K562 (cell line): Measurements from ENCODE around the gene ADSS2. TPM values are rescaled to one million over a fixed set of nuclear protein-coding genes. Genes with fewer than 3 reads are reported as not detected.
A peak's percentile ranks its signal among the peaks of the same experiment; 100 is the strongest.

Source experiments
- CHD2 ChIP-seq: IDR thresholded peaks from 2 replicates; pipeline ENCODE4 v1.6.1; 2011; ENCODE audit warnings: low read depth, low read length
- MAFG ChIP-seq: fragments of 450-650 bp; conservative IDR thresholded peaks from 2 replicates; pipeline ENCODE4 v1.6.1; 2016; ENCODE audit warnings: missing genetic modification characterization, missing compliant biosample characterization
- MBD2 ChIP-seq: sonication (generic); IDR thresholded peaks from 2 replicates; pipeline ENCODE4 v1.6.1; 2016; ENCODE audit warnings: low read depth, borderline replicate concordance
- MCM2 ChIP-seq: fragments of 450-650 bp; IDR thresholded peaks from 2 replicates; pipeline ENCODE4 v1.6.1; 2017; ENCODE audit warnings: low read depth, mild to moderate bottlenecking
- MCM5 ChIP-seq: fragments of 450-650 bp; IDR thresholded peaks from 2 replicates; pipeline ENCODE4 v1.6.1; 2016; ENCODE audit warnings: low read depth
- NCOR1 ChIP-seq: fragments of 450-650 bp; IDR thresholded peaks from 2 replicates; pipeline ENCODE4 v1.6.1; 2016; ENCODE audit warnings: mild to moderate bottlenecking, moderate library complexity
- NELFE ChIP-seq: IDR thresholded peaks from 2 replicates; pipeline ENCODE4 v1.6.1; 2011; ENCODE audit warnings: mild to moderate bottlenecking; ENCODE audit not compliant: insufficient read depth, insufficient read length
- PRPF4 ChIP-seq: fragments of 200-400 bp; formaldehyde crosslinking; IDR thresholded peaks from one replicate; pipeline ENCODE4 v1.6.1; 2017; ENCODE audit warnings: low read length, low read depth, mild to moderate bottlenecking; ENCODE audit not compliant: insufficient read depth, poor library complexity, severe bottlenecking
- RB1 ChIP-seq: fragments of 450-650 bp; IDR thresholded peaks from 2 replicates; pipeline ENCODE4 v1.6.1; 2017; ENCODE audit warnings: low read depth, mild to moderate bottlenecking
- XRCC4 ChIP-seq: IDR thresholded peaks from one replicate; pipeline ENCODE4 v1.6.1; 2011; ENCODE audit not compliant: insufficient read depth, insufficient read length; ENCODE audit errors: extremely low read depth
- ZNF121 ChIP-seq: sonication (generic); formaldehyde crosslinking; conservative IDR thresholded peaks from 2 replicates; pipeline ENCODE4 v1.8.0; 2022; ENCODE audit warnings: missing genetic modification reagents
- ZNF311 ChIP-seq: fragments of 250-450 bp; sonication (Bioruptor Pico); IDR thresholded peaks from 2 replicates; pipeline ENCODE4 v1.4.0; 2020; ENCODE audit warnings: mild to moderate bottlenecking, moderate library complexity
- ZNF699 ChIP-seq: fragments of 250-450 bp; sonication (Bioruptor Pico); IDR thresholded peaks from 2 replicates; pipeline ENCODE4 v1.8.0; 2021; ENCODE audit warnings: mild to moderate bottlenecking, moderate library complexity; ENCODE audit not compliant: insufficient replicate concordance
- polyA plus RNA-seq, 8 experiments: library from polyadenylated mRNA; depleted of rRNA in 4 of 8; stranded (reverse) in 5 of 8; unstranded in 3 of 8; fragments of >200 nt; fragmentation: Nextera tagmentation in 2 of 8; fragmentation: Illumina TruSeq in 1 of 8; extraction: Ambion mirVana in 2 of 8; extraction: Trizol in 1 of 8; gene quantifications; 2 replicates each; pipeline versions ENCODE4 v1.2.1 to v1.2.3, GENCODE V29; 2011 to 2014; ENCODE audit warnings: inconsistent platforms in 1 of 8, missing spikeins in 1 of 8
- total RNA-seq, 7 experiments: library from RNA; depleted of rRNA in 6 of 7; stranded (reverse); fragments of >200 nt in 6 of 7; fragmentation: Illumina TruSeq in 2 of 7; extraction: Trizol in 2 of 7; gene quantifications; 2 replicates each; pipeline versions ENCODE4 v1.2.1 to v1.2.3, GENCODE V29; 2011 to 2021; ENCODE audit warnings: low replicate concordance in 1 of 7
- TF ChIP-seq, protein P1 (sequence below): fragments of 200-400 bp; formaldehyde crosslinking; IDR thresholded peaks from 2 replicates; pipeline ENCODE4 v1.6.1; 2017; ENCODE audit warnings: mild to moderate bottlenecking, low read depth, low read length, moderate library complexity
- TF ChIP-seq, protein P2 (sequence below): fragments of 450-650 bp; IDR thresholded peaks from 2 replicates; pipeline ENCODE4 v1.6.1; 2017; ENCODE audit warnings: antibody characterized with exemption, mild to moderate bottlenecking
- TF ChIP-seq, protein P3 (sequence below): sonication (generic); formaldehyde crosslinking; IDR thresholded peaks from 2 replicates; pipeline ENCODE4 v1.5.0; 2020; ENCODE audit warnings: missing genetic modification reagents
- TF ChIP-seq, protein P4 (sequence below): sonication (generic); formaldehyde crosslinking; IDR thresholded peaks from 2 replicates; pipeline ENCODE4 v1.8.0; 2022; ENCODE audit warnings: missing genetic modification reagents, mild to moderate bottlenecking, borderline replicate concordance
- TF ChIP-seq, protein P5 (sequence below): sonication (generic); formaldehyde crosslinking; IDR thresholded peaks from 2 replicates; pipeline ENCODE4 v1.8.0; 2022; ENCODE audit warnings: mild to moderate bottlenecking, missing genetic modification reagents

Gene ADSS2
- total and polyA plus RNA-seq, 9 of the 15 experiments (the other 6 are each of a cell fraction or from before 2014, with no cell fraction given), result 8.8 to 63.8 (median 59.4) TPM

DNA sequence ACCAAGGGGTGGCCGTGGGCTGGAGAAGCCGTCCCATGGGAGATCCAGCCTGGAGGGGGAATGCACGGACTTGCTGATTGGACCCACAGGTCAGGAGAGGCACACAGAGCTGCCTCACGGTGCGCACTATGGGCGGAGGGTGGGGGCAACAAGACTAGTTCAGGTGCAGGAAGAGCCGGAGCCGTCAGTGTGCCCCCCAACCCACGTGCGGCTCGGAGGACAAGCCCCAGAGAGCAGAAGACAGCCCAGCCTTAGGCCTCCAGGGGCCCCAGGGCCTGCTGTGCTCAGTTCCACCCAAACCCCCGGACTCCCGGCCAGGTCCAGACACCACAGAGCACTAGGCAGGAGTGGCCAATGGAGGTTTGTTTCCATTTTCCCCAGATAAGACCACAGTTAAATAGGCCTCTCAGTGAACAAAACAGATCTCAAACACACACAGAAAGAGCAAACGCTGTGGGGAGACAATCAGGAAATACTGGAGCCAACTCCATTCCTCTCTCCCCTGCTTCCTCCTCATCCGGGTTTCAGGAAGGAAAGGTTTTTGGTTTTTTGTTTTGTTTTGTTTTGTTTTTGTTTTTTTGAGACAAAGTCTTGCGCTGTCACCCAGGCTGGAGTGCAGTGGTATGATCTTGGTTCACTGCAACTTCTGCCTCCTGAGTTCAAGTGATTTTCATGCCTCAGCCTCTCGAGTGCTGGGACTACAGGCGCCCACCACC, 84.2 kb downstream of the ADSS2 start (continued):
- TF ChIP-seq, protein P1, sequence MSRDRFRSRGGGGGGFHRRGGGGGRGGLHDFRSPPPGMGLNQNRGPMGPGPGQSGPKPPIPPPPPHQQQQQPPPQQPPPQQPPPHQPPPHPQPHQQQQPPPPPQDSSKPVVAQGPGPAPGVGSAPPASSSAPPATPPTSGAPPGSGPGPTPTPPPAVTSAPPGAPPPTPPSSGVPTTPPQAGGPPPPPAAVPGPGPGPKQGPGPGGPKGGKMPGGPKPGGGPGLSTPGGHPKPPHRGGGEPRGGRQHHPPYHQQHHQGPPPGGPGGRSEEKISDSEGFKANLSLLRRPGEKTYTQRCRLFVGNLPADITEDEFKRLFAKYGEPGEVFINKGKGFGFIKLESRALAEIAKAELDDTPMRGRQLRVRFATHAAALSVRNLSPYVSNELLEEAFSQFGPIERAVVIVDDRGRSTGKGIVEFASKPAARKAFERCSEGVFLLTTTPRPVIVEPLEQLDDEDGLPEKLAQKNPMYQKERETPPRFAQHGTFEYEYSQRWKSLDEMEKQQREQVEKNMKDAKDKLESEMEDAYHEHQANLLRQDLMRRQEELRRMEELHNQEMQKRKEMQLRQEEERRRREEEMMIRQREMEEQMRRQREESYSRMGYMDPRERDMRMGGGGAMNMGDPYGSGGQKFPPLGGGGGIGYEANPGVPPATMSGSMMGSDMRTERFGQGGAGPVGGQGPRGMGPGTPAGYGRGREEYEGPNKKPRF, result no peak
- TF ChIP-seq, protein P2, sequence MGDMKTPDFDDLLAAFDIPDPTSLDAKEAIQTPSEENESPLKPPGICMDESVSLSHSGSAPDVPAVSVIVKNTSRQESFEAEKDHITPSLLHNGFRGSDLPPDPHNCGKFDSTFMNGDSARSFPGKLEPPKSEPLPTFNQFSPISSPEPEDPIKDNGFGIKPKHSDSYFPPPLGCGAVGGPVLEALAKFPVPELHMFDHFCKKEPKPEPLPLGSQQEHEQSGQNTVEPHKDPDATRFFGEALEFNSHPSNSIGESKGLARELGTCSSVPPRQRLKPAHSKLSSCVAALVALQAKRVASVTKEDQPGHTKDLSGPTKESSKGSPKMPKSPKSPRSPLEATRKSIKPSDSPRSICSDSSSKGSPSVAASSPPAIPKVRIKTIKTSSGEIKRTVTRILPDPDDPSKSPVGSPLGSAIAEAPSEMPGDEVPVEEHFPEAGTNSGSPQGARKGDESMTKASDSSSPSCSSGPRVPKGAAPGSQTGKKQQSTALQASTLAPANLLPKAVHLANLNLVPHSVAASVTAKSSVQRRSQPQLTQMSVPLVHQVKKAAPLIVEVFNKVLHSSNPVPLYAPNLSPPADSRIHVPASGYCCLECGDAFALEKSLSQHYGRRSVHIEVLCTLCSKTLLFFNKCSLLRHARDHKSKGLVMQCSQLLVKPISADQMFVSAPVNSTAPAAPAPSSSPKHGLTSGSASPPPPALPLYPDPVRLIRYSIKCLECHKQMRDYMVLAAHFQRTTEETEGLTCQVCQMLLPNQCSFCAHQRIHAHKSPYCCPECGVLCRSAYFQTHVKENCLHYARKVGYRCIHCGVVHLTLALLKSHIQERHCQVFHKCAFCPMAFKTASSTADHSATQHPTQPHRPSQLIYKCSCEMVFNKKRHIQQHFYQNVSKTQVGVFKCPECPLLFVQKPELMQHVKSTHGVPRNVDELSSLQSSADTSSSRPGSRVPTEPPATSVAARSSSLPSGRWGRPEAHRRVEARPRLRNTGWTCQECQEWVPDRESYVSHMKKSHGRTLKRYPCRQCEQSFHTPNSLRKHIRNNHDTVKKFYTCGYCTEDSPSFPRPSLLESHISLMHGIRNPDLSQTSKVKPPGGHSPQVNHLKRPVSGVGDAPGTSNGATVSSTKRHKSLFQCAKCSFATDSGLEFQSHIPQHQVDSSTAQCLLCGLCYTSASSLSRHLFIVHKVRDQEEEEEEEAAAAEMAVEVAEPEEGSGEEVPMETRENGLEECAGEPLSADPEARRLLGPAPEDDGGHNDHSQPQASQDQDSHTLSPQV, result peak; percentile 90
- TF ChIP-seq ZNF311 (no peak), ZNF121 (CRISPR knock-in tag) (no peak), MBD2 (no peak), MCM5 (no peak), CHD2 (no peak), MAFG (tag) (no peak), MCM2 (no peak), RB1 (no peak), ZNF699 (CRISPR knock-in tag) (no peak), NCOR1 (0 out of 2 replicates have a peak, but pooled peaks have one; percentile 3), XRCC4 (no peak), PRPF4 (no peak), NELFE (no peak)
- TF ChIP-seq, protein P3, sequence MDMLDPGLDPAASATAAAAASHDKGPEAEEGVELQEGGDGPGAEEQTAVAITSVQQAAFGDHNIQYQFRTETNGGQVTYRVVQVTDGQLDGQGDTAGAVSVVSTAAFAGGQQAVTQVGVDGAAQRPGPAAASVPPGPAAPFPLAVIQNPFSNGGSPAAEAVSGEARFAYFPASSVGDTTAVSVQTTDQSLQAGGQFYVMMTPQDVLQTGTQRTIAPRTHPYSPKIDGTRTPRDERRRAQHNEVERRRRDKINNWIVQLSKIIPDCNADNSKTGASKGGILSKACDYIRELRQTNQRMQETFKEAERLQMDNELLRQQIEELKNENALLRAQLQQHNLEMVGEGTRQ (CRISPR knock-in tag), result no peak
- TF ChIP-seq, protein P4, sequence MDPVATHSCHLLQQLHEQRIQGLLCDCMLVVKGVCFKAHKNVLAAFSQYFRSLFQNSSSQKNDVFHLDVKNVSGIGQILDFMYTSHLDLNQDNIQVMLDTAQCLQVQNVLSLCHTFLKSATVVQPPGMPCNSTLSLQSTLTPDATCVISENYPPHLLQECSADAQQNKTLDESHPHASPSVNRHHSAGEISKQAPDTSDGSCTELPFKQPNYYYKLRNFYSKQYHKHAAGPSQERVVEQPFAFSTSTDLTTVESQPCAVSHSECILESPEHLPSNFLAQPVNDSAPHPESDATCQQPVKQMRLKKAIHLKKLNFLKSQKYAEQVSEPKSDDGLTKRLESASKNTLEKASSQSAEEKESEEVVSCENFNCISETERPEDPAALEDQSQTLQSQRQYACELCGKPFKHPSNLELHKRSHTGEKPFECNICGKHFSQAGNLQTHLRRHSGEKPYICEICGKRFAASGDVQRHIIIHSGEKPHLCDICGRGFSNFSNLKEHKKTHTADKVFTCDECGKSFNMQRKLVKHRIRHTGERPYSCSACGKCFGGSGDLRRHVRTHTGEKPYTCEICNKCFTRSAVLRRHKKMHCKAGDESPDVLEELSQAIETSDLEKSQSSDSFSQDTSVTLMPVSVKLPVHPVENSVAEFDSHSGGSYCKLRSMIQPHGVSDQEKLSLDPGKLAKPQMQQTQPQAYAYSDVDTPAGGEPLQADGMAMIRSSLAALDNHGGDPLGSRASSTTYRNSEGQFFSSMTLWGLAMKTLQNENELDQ (CRISPR knock-in tag), result no peak
- TF ChIP-seq, protein P5, sequence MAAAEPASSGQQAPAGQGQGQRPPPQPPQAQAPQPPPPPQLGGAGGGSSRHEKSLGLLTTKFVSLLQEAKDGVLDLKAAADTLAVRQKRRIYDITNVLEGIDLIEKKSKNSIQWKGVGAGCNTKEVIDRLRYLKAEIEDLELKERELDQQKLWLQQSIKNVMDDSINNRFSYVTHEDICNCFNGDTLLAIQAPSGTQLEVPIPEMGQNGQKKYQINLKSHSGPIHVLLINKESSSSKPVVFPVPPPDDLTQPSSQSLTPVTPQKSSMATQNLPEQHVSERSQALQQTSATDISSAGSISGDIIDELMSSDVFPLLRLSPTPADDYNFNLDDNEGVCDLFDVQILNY (CRISPR knock-in tag), result no peak
